GM23248 (cell line): ENCODE results near the gene RAB36. TPM values are rescaled to one million over a fixed set of nuclear protein-coding genes. Genes with fewer than 3 reads are reported as not detected.

Experiments
- DNase-seq: peaks from one replicate; pipeline ENCODE4 v3.0.0-alpha.2; 2015
- H2AFZ ChIP-seq: fragments of 200-600 bp; sonication (generic); 2 replicates; pipeline ENCODE4 v1.6.1; 2016; ENCODE audit warnings: antibody characterized with exemption
- H3F3A ChIP-seq: fragments of 200-600 bp; sonication (generic); 2 replicates; pipeline ENCODE4 v1.6.1; 2016; ENCODE audit warnings: mild to moderate bottlenecking, antibody characterized with exemption, mixed run types; ENCODE audit not compliant: insufficient read depth
- H3K27ac ChIP-seq: fragments of 200-600 bp; sonication (generic); 2 replicates; pipeline ENCODE4 v1.5.1; 2016; ENCODE audit warnings: mild to moderate bottlenecking
- H3K27me3 ChIP-seq: fragments of 200-600 bp; sonication (generic); replicated peaks from 2 replicates; pipeline ENCODE4 v1.6.1; 2016; ENCODE audit warnings: mild to moderate bottlenecking; ENCODE audit not compliant: insufficient read depth
- H3K36me3 ChIP-seq: fragments of 200-600 bp; sonication (generic); 2 replicates; pipeline ENCODE4 v1.6.1; 2016; ENCODE audit warnings: low read depth, mild to moderate bottlenecking
- H3K4me1 ChIP-seq: fragments of 200-600 bp; sonication (generic); 2 replicates; pipeline ENCODE4 v1.6.1; 2016; ENCODE audit warnings: mild to moderate bottlenecking; ENCODE audit not compliant: insufficient read depth
- H3K4me2 ChIP-seq: fragments of 200-600 bp; sonication (generic); one replicate; pipeline ENCODE4 v1.6.1; 2016; ENCODE audit warnings: mild to moderate bottlenecking; ENCODE audit not compliant: unreplicated experiment
- H3K4me3 ChIP-seq: fragments of 200-600 bp; sonication (generic); 2 replicates; pipeline ENCODE4 v1.5.1; 2016; ENCODE audit warnings: mild to moderate bottlenecking
- H3K79me2 ChIP-seq: fragments of 200-600 bp; sonication (generic); 2 replicates; pipeline ENCODE4 v1.6.1; 2016; ENCODE audit warnings: mild to moderate bottlenecking; ENCODE audit not compliant: insufficient read depth
- H3K9ac ChIP-seq: fragments of 200-600 bp; sonication (generic); 2 replicates; pipeline ENCODE4 v1.6.1; 2016; ENCODE audit warnings: mild to moderate bottlenecking
- H3K9me2 ChIP-seq: fragments of 200-600 bp; sonication (generic); 2 replicates; pipeline ENCODE4 v1.6.1; 2016; ENCODE audit warnings: mixed run types, mild to moderate bottlenecking, moderate library complexity; ENCODE audit not compliant: insufficient read depth
- H3K9me3 ChIP-seq: fragments of 200-600 bp; sonication (generic); one replicate; pipeline ENCODE4 v1.6.1; 2017; ENCODE audit warnings: low read depth
- H4K20me1 ChIP-seq: fragments of 200-600 bp; sonication (generic); 2 replicates; pipeline ENCODE4 v1.6.0; 2016; ENCODE audit not compliant: insufficient read depth
- EZH2 ChIP-seq: fragments of 200-600 bp; sonication (generic); IDR thresholded peaks from 2 replicates; pipeline ENCODE4 v1.6.1; 2018; ENCODE audit warnings: antibody characterized with exemption, mild to moderate bottlenecking; ENCODE audit not compliant: insufficient read depth, poor library complexity, severe bottlenecking
- EZH2phosphoT487 ChIP-seq: fragments of 200-600 bp; sonication (generic); IDR thresholded peaks from 2 replicates; pipeline ENCODE4 v1.6.1; 2018; ENCODE audit warnings: antibody characterized with exemption, moderate library complexity, mild to moderate bottlenecking, low read depth; ENCODE audit not compliant: insufficient read depth
- WGBS, 2 experiments: methylation state at CpG; one replicate each; pipeline ENCODE4 v1.1.6; 2015 to 2017; ENCODE audit warnings: low lambda C conversion rate in 2 of 2, low coverage in 1 of 2; ENCODE audit errors: missing lambda C conversion rate in 2 of 2; 5-methylcytosine and 5-hydroxymethylcytosine counted together
- in situ Hi-C: fragments of 300-500 bp; cut with MboI; formaldehyde crosslinking; loops from 2 replicates; pipeline ENCODE4 v1.15.0; 2020
- polyA plus RNA-seq: library from polyadenylated mRNA; unstranded; fragments of >200 nt; fragmentation: Nextera tagmentation; extraction: Ambion mirVana; gene quantifications from 2 replicates; pipeline ENCODE4 v1.2.1, GENCODE V29; 2016
- total RNA-seq: library from RNA; depleted of rRNA; stranded (reverse); fragments of >200 nt; shearing (Covaris generic); gene quantifications from 2 replicates; pipeline ENCODE4 v1.2.3, GENCODE V29; 2014

The RAB36 gene
- total and polyA plus RNA-seq, 2 experiments from 2014 or later = 3.5 to 6.8 TPM

- Histone ChIP-seq H3K9me3 (no peaks in the 10 kb centered on the region), H3K4me1 (no peaks in the 10 kb centered on the region), H2AFZ (no peak overlapping the region), H3K27me3 (no peaks in the 10 kb centered on the region), H3K9me2 (no peaks in the 10 kb centered on the region), H3K4me2 (no peak overlapping the region), H3F3A (no peaks in the 10 kb centered on the region), H3K36me3 (no peaks in the 10 kb centered on the region), H4K20me1 (no peaks in the 10 kb centered on the region), H3K79me2 (no peaks in the 10 kb centered on the region), H3K27ac (no peak overlapping the region), H3K4me3 (no peak overlapping the region), H3K9ac (no peak overlapping the region)
- DNase-seq = no peak
- WGBS, 2 experiments = 78% methylated on average over 12 of the region's 12 CpGs
- TF ChIP-seq EZH2 (no peak), EZH2phosphoT487 (no peak)
- in situ Hi-C loops = no loop called here
These were observed 40.9 kb upstream of the RAB36 start for GRCh38 chr22:23104187-23104971.

- DNase-seq = no peak
- Histone ChIP-seq H3K4me2 (no peak overlapping the region), H3K27ac (no peak overlapping the region), H4K20me1 (no peaks in the 10 kb centered on the region), H2AFZ (no peak overlapping the region), H3K9ac (no peak overlapping the region), H3K27me3 (no peaks in the 10 kb centered on the region), H3K4me1 (no peaks in the 10 kb centered on the region), H3K36me3 (no peaks in the 10 kb centered on the region), H3K4me3 (no peak overlapping the region), H3K79me2 (no peaks in the 10 kb centered on the region), H3K9me3 (no peaks in the 10 kb centered on the region), H3F3A (no peaks in the 10 kb centered on the region), H3K9me2 (no peaks in the 10 kb centered on the region)
- TF ChIP-seq EZH2phosphoT487 (no peak), EZH2 (no peak)
- WGBS, 2 experiments = 75 to 76% methylated on average over 5 of the region's 5 CpGs
- in situ Hi-C loops = no loop called here
These were observed 40.0 kb upstream of the RAB36 start for GRCh38 chr22:23105304-23105703.

- in situ Hi-C loops = no loop called here
- DNase-seq = no peak
- no peaks in the 10 kb centered on the region for H3K9me2 ChIP-seq
- no peak overlapping the region for H2AFZ ChIP-seq
- no peaks in the 10 kb centered on the region for H3K4me1 ChIP-seq
- H3K4me3 ChIP-seq = no peak overlapping the region
- no peaks in the 10 kb centered on the region for H3F3A ChIP-seq
- no peaks in the 10 kb centered on the region for H3K36me3 ChIP-seq
- no peaks in the 10 kb centered on the region for H3K79me2 ChIP-seq
- WGBS, 2 experiments = 78 to 86% methylated on average over 5 of the region's 5 CpGs
- no peak overlapping the region for H3K4me2 ChIP-seq
- no peak overlapping the region for H3K27ac ChIP-seq
- no peaks in the 10 kb centered on the region for H3K9me3 ChIP-seq
- no peaks in the 10 kb centered on the region for H4K20me1 ChIP-seq
- H3K27me3 ChIP-seq = no peaks in the 10 kb centered on the region
- no peak overlapping the region for H3K9ac ChIP-seq
- TF ChIP-seq EZH2phosphoT487 = no peak
- TF ChIP-seq EZH2 = no peak
These were observed 39.4 kb upstream of the RAB36 start for GRCh38 chr22:23105919-23106318.

GRCh38 chr22:23106344-23106743 is 38.9 kb upstream of the RAB36 start:
- no peak for TF ChIP-seq EZH2
- TF ChIP-seq EZH2phosphoT487 = no peak
- H3K36me3 ChIP-seq = no peaks in the 10 kb centered on the region

More at GRCh38 chr22:23106344-23106743, 38.9 kb upstream of the RAB36 start:
- Histone ChIP-seq H3K79me2 (no peaks in the 10 kb centered on the region), H3K9me3 (no peaks in the 10 kb centered on the region), H2AFZ (no peak overlapping the region), H3K4me1 (no peaks in the 10 kb centered on the region), H3K9me2 (no peaks in the 10 kb centered on the region), H3K27ac (no peak overlapping the region), H3K9ac (no peak overlapping the region), H3K4me3 (no peak overlapping the region), H3F3A (no peaks in the 10 kb centered on the region), H3K4me2 (no peak overlapping the region), H4K20me1 (no peaks in the 10 kb centered on the region), H3K27me3 (no peaks in the 10 kb centered on the region)
- in situ Hi-C loops = no loop called here
- no peak for DNase-seq
- 92 to 93% methylated on average over 4 of the region's 4 CpGs for WGBS, 2 experiments
